B cell (primary cell): ENCODE measurements around the gene SPSB3. TPM values are rescaled to one million over a fixed set of nuclear protein-coding genes. Genes with fewer than 3 reads are reported as not detected.

Source experiments
- ATAC-seq: fragments of 200-7000 bp; cut with Tn5 transposase; one replicate; pipeline ENCODE4 v1.10.0; 2021; ENCODE audit warnings: low read depth, mild to moderate bottlenecking, moderate number of reproducible peaks, moderate library complexity
- CTCF ChIA-PET: fragments of 350-600 bp; sonication (Branson Sonifier 250); formaldehyde crosslinking; loops from one replicate; lab custom pipeline; 2021; ENCODE audit warnings: antibody characterized with exemption, inconsistent platforms; lab: Charles Lee
- POLR2A ChIA-PET: fragments of 350-600 bp; sonication (Branson Sonifier 250); formaldehyde crosslinking; loops from one replicate; lab custom pipeline; 2021; ENCODE audit warnings: antibody characterized with exemption; lab: Charles Lee
- DNase-seq: peaks from one replicate; pipeline ENCODE4 v3.0.0; 2013
- H2AFZ ChIP-seq: 2 replicates; pipeline ENCODE4 v1.6.1; 2012; ENCODE audit warnings: mild to moderate bottlenecking, low read depth, low read length; ENCODE audit not compliant: insufficient read depth, poor library complexity, severe bottlenecking
- H3K27ac ChIP-seq, 2 donors: 1 replicate in 1 of 2; 2 replicates in 1 of 2; pipeline ENCODE4 v1.5.1; 2012 to 2013; ENCODE audit warnings: low read length in 2 of 2, mild to moderate bottlenecking in 2 of 2, moderate library complexity in 1 of 2
- H3K27me3 ChIP-seq, 4 experiments: fragments of 200-600 bp in 1 of 4; sonication (generic) in 1 of 4; replicated peaks in 1 of 4; 1 replicate in 2 of 4; 2 replicates in 2 of 4; pipeline versions ENCODE4 v1.6.1 to v1.7.0; 2013 to 2016; ENCODE audit warnings: low read length in 3 of 4, mild to moderate bottlenecking in 2 of 4, mixed read lengths in 1 of 4, moderate library complexity in 1 of 4; ENCODE audit not compliant: insufficient read depth in 4 of 4, control insufficient read depth in 3 of 4; ENCODE audit errors: control extremely low read depth in 1 of 4
- H3K36me3 ChIP-seq, 2 experiments: replicated peaks in 1 of 2; 1 replicate in 1 of 2; 2 replicates in 1 of 2; pipeline versions ENCODE4 v1.6.1 to v1.7.1; 2013; ENCODE audit warnings: low read length in 1 of 2; ENCODE audit not compliant: insufficient read depth in 2 of 2, control insufficient read depth in 1 of 2; ENCODE audit errors: control extremely low read depth in 1 of 2, extremely low read depth in 1 of 2
- H3K4me1 ChIP-seq, 2 donors: fragments of 200-600 bp in 1 of 2; sonication (generic) in 1 of 2; 1 replicate in 1 of 2; 2 replicates in 1 of 2; pipeline versions ENCODE4 v1.5.1 to v1.6.1; 2013 to 2017; ENCODE audit warnings: low read length in 2 of 2; ENCODE audit not compliant: control insufficient read depth in 2 of 2, insufficient read depth in 2 of 2
- H3K4me2 ChIP-seq: replicated peaks from 2 replicates; pipeline ENCODE3; 2012; ENCODE audit warnings: mild to moderate bottlenecking, low read depth, low read length; ENCODE audit not compliant: poor library complexity, severe bottlenecking
- H3K4me3 ChIP-seq, 5 experiments: fragments of 200-600 bp in 1 of 5; sonication (generic) in 1 of 5; 1 replicate in 3 of 5; 2 replicates in 2 of 5; pipeline versions ENCODE4 v1.5.1 to v1.7.0; 2011 to 2016; ENCODE audit warnings: low read length in 4 of 5, mild to moderate bottlenecking in 4 of 5, low read depth in 2 of 5, control low read depth in 1 of 5, moderate library complexity in 1 of 5; ENCODE audit not compliant: insufficient read depth in 1 of 5; ENCODE audit errors: control extremely low read depth in 1 of 5, extremely low read depth in 1 of 5
- H3K79me2 ChIP-seq: fragments of 200-600 bp; sonication (generic); one replicate; pipeline ENCODE4 v1.6.0; 2016; ENCODE audit warnings: low read length; ENCODE audit not compliant: control insufficient read depth, insufficient read depth
- H3K9ac ChIP-seq: fragments of 200-600 bp; sonication (generic); 2 replicates; pipeline ENCODE4 v1.6.1; 2017; ENCODE audit warnings: mild to moderate bottlenecking, low read length, moderate library complexity
- H3K9me3 ChIP-seq, 3 donors: one replicate each; pipeline versions ENCODE4 v1.6.1 to v1.7.1; 2013; ENCODE audit warnings: low read length in 2 of 3; ENCODE audit not compliant: control insufficient read depth in 2 of 3, insufficient read depth in 1 of 3; ENCODE audit errors: control extremely low read depth in 1 of 3
- H4K20me1 ChIP-seq: 2 replicates; pipeline ENCODE4 v1.6.0; 2012; ENCODE audit warnings: mild to moderate bottlenecking, low read length; ENCODE audit not compliant: insufficient read depth, control insufficient read depth, poor library complexity, severe bottlenecking
- H3K27ac Mint-ChIP-seq: one replicate; pipeline ENCODE4 v1.8.0; 2021; ENCODE audit warnings: mixed read lengths
- H3K27me3 Mint-ChIP-seq: one replicate; pipeline ENCODE4 v1.8.0; 2021; ENCODE audit warnings: mixed read lengths
- H3K4me1 Mint-ChIP-seq: one replicate; pipeline ENCODE4 v1.8.0; 2021; ENCODE audit warnings: mixed read lengths
- H3K4me3 Mint-ChIP-seq: one replicate; pipeline ENCODE4 v1.8.0; 2021; ENCODE audit warnings: mixed read lengths
- H3K9me3 Mint-ChIP-seq: one replicate; pipeline ENCODE4 v1.8.0; 2022; ENCODE audit warnings: mixed read lengths; ENCODE audit not compliant: insufficient read depth
- EZH2 ChIP-seq: IDR thresholded peaks from 2 replicates; pipeline ENCODE4 v1.6.1; 2012; ENCODE audit warnings: borderline replicate concordance, low read depth, mild to moderate bottlenecking, moderate library complexity, low read length; ENCODE audit not compliant: insufficient read depth, poor library complexity, severe bottlenecking
- WGBS: methylation state at CpG from one replicate; pipeline ENCODE4 v1.1.5; 2013; ENCODE audit warnings: missing lambda C conversion rate; ENCODE audit not compliant: insufficient coverage; 5-methylcytosine and 5-hydroxymethylcytosine counted together
- intact Hi-C: fragments of 100-400 bp; cut with micrococcal nuclease; formaldehyde crosslinking; loops from one replicate; pipeline ENCODE4 v1.10.0; 2022
- polyA plus RNA-seq: library from polyadenylated mRNA; depleted of rRNA; stranded (reverse); fragments of >200 nt; gene quantifications from 2 replicates; pipeline ENCODE4 v1.2.3, GENCODE V29; 2012
- total RNA-seq, 2 donors: library from RNA; stranded (reverse); fragments of 120-200 nt in 1 of 2; gene quantifications; 1 replicate in 1 of 2; 2 replicates in 1 of 2; pipeline versions ENCODE4 v1.2.3 to v1.2.4, GENCODE V29; 2013 to 2022
- TF ChIP-seq, protein P1 (sequence below): fragments of 200-600 bp; IDR thresholded peaks from one replicate; pipeline ENCODE4 v1.8.0; 2022; ENCODE audit warnings: antibody characterized with exemption, mild to moderate bottlenecking

Gene SPSB3
- total and polyA plus RNA-seq, 2 donors (not counting 1 experiment from before 2014, with no cell fraction given), result 91.2 to 264 TPM

DNA sequence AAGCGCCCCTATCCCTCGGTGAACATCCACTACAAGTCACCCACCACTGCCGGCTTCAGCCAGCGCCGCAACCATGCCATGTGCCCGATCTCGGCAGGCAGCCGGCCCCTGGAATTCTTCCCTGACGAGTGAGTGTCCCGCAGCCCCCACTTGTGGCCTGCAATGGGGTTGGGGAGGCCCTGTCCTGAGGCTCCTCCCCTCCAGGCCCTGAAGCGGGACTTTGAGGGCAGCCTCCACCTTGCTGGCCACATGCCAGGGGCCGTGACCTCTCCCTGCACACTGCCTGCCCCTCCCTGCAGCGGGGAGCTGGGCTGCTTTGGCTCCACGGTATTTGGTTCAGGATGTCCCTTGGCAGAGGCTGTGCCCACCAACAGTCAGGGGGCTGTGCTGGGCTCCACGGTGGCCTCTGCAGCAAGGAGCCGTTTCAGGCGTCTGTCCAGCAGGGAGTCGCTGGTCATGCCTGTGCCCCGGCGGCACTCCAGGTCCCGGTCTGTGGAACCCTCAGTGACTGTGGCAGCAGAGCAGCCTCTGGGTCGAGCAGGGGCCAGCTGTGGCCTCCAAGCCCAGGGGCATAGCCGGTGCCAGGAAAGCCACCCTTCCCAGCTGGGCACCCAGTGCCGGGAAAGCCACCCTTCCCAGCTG is 19.4 kb downstream of the SPSB3 start:
- H3K27me3 Mint-ChIP-seq, result no peaks in the 10 kb centered on the region
- Histone ChIP-seq H3K27ac (no peak overlapping the region), H3K27me3 (no peaks in the 10 kb centered on the region), H3K36me3 (peaks cover 0 to 77% of the 10 kb centered on the region in 2 experiments), H4K20me1 (peaks cover 4% of the 10 kb centered on the region), H2AFZ (no peak overlapping the region), H3K4me2 (no peak overlapping the region), H3K4me1 (no peaks in the 10 kb centered on the region), H3K9me3 (peaks cover 0 to 4% (median 0%) of the 10 kb centered on the region in 3 donors), H3K9ac (no peak overlapping the region), H3K4me3 (no peak overlapping the region), H3K79me2 (no peaks in the 10 kb centered on the region)
- no peak overlapping the region for H3K4me3 Mint-ChIP-seq
- intact Hi-C loops, result no loop called here
- POLR2A ChIA-PET, result no interaction called here
- WGBS, result 97% methylated on average over 24 of the region's 24 CpGs
- TF ChIP-seq EZH2, result no peak
- TF ChIP-seq, protein P1, sequence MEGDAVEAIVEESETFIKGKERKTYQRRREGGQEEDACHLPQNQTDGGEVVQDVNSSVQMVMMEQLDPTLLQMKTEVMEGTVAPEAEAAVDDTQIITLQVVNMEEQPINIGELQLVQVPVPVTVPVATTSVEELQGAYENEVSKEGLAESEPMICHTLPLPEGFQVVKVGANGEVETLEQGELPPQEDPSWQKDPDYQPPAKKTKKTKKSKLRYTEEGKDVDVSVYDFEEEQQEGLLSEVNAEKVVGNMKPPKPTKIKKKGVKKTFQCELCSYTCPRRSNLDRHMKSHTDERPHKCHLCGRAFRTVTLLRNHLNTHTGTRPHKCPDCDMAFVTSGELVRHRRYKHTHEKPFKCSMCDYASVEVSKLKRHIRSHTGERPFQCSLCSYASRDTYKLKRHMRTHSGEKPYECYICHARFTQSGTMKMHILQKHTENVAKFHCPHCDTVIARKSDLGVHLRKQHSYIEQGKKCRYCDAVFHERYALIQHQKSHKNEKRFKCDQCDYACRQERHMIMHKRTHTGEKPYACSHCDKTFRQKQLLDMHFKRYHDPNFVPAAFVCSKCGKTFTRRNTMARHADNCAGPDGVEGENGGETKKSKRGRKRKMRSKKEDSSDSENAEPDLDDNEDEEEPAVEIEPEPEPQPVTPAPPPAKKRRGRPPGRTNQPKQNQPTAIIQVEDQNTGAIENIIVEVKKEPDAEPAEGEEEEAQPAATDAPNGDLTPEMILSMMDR, result no peak
- H3K9me3 Mint-ChIP-seq, result no peaks in the 10 kb centered on the region
- ATAC-seq (no peak), DNase-seq (no peak)
- CTCF ChIA-PET, result no interaction called here
- H3K4me1 Mint-ChIP-seq, result no peaks in the 10 kb centered on the region
- H3K27ac Mint-ChIP-seq, result no peak overlapping the region

DNA sequence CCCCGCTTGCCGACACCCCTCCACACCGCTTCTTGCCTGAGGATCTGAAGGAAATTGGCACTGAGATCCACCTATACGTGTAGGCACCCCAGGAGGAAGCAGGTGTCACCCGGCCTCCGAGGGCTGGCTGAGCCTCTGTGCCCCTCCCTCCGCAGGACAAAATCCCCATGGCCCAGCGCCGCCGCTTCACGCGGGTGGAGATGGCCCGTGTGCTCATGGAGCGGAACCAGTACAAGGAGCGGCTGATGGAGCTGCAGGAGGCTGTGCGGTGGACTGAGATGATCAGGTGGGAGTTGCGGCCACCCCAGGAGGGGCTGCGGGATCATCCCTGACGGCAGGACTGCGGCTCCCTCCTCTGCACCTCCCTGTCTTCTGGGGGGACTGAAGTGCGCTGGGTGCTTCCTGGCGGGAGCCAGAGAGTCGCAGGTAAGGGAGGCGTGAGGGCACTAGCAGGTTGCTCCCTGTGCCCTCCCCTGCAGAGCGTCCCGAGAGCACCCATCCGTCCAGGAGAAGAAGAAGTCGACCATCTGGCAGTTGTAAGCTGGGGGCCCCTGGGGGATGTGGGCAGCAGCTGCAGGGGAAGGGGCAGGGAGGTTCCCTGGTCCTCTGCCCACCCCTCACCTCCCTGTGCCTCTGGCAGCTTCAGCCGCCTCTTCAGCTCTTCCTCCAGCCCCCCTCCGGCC is 20.0 kb downstream of the SPSB3 start:
- H3K4me1 Mint-ChIP-seq, result no peaks in the 10 kb centered on the region
- ChIA-PET POLR2A (no interaction called here), CTCF (no interaction called here)
- Histone ChIP-seq H3K4me3 (no peak overlapping the region), H3K27ac (no peak overlapping the region), H3K36me3 (peaks cover 0 to 75% of the 10 kb centered on the region in 2 experiments), H3K79me2 (no peaks in the 10 kb centered on the region), H4K20me1 (peaks cover 4% of the 10 kb centered on the region), H3K27me3 (no peaks in the 10 kb centered on the region), H3K9ac (no peak overlapping the region), H3K4me1 (no peaks in the 10 kb centered on the region), H3K4me2 (no peak overlapping the region), H2AFZ (no peak overlapping the region), H3K9me3 (peaks cover 0 to 4% (median 0%) of the 10 kb centered on the region in 3 donors)
- no peak overlapping the region for H3K27ac Mint-ChIP-seq
- WGBS, result 95% methylated on average over 25 of the region's 30 CpGs
- intact Hi-C loops, result no loop called here
- H3K27me3 Mint-ChIP-seq, result no peaks in the 10 kb centered on the region
- DNase-seq, result no peak
- no peaks in the 10 kb centered on the region for H3K9me3 Mint-ChIP-seq
- ATAC-seq, result no peak
- no peak for TF ChIP-seq EZH2
- TF ChIP-seq, protein P1, result no peak
- no peak overlapping the region for H3K4me3 Mint-ChIP-seq
